Measurements from ENCODE around the gene AP2A1. TPM values are rescaled to one million over a fixed set of nuclear protein-coding genes. Genes with fewer than 3 reads are reported as not detected.
A peak's percentile ranks its signal among the peaks of the same experiment; 100 is the strongest.

Gene AP2A1
- total and polyA plus RNA-seq, 2 experiments from 2014 or later = 64.9 to 124 TPM

- Histone ChIP-seq H3K27me3 (replicated peaks; ENCODE audit: insufficient read depth) (no peaks in the 10 kb centered on the region), H3K79me2 (ENCODE audit: insufficient read depth) (peaks cover 47% of the 10 kb centered on the region), H3K4me2 (ENCODE audit: unreplicated experiment) (peak overlapping the region; percentile 70), H3K9me2 (ENCODE audit: insufficient read depth) (no peaks in the 10 kb centered on the region), H3K36me3 (ENCODE audit: low read depth) (no peaks in the 10 kb centered on the region), H3K4me3 (peak overlapping the region; percentile 99), H3K9ac (peak overlapping the region; percentile 100), H3F3A (ENCODE audit: insufficient read depth) (peaks cover 34% of the 10 kb centered on the region; the same call in 1 of the 2 replicates), H3K4me1 (ENCODE audit: insufficient read depth) (peaks cover 13% of the 10 kb centered on the region), H3K27ac (peak overlapping the region; percentile 99; the same call in 1 of the 2 replicates), H2AFZ (no peak overlapping the region), H4K20me1 (ENCODE audit: insufficient read depth) (no peaks in the 10 kb centered on the region; the same call in 1 of the 2 replicates), H3K9me3 (ENCODE audit: low read depth) (no peaks in the 10 kb centered on the region)
- WGBS, 2 experiments (ENCODE audit: low coverage in 1 of 2, low lambda C conversion rate in 2 of 2, missing lambda C conversion rate in 2 of 2) = 2 to 5% methylated on average over 24 to 78 of the region's 78 CpGs
- TF ChIP-seq EZH2 (IDR thresholded peaks at IDR 0.05; ENCODE audit: insufficient read depth, poor library complexity, severe bottlenecking) (no peak), EZH2phosphoT487 (IDR thresholded peaks at IDR 0.05; ENCODE audit: insufficient read depth, low read depth) (no peak)
- peak; percentile 53 for DNase-seq
- in situ Hi-C loops (cut with MboI) = no loop called here
Measured at GRCh38 chr19:49851456-49852259, 84.9 kb downstream of the AP2A1 start.

- H3K79me2 ChIP-seq (ENCODE audit: insufficient read depth) = peaks cover 47% of the 10 kb centered on the region
Measured at GRCh38 chr19:49852631-49853126, 85.9 kb downstream of the AP2A1 start.

GRCh38 chr19:49853852-49854377, 87.1 kb downstream of the AP2A1 start:
- H3K36me3 ChIP-seq (ENCODE audit: low read depth) = no peaks in the 10 kb centered on the region
- H3K4me3 ChIP-seq = no peak overlapping the region
- WGBS, 2 experiments (ENCODE audit: low coverage in 1 of 2, low lambda C conversion rate in 2 of 2, missing lambda C conversion rate in 2 of 2) = 71 to 78% methylated on average over 9 to 10 of the region's 10 CpGs
- H3K9ac ChIP-seq = no peak overlapping the region
- no peaks in the 10 kb centered on the region for H3K27me3 ChIP-seq (replicated peaks; ENCODE audit: insufficient read depth)
- no peaks in the 10 kb centered on the region; the same call in 1 of the 2 replicates for H4K20me1 ChIP-seq (ENCODE audit: insufficient read depth)
- no peak overlapping the region for H2AFZ ChIP-seq
- H3K9me3 ChIP-seq (ENCODE audit: low read depth) = no peaks in the 10 kb centered on the region
- no peak overlapping the region for H3K27ac ChIP-seq
- no peaks in the 10 kb centered on the region for H3K9me2 ChIP-seq (ENCODE audit: insufficient read depth)
- TF ChIP-seq EZH2 (IDR thresholded peaks at IDR 0.05; ENCODE audit: insufficient read depth, poor library complexity, severe bottlenecking) (no peak), EZH2phosphoT487 (IDR thresholded peaks at IDR 0.05; ENCODE audit: insufficient read depth, low read depth) (no peak)
- in situ Hi-C loops (cut with MboI) = no loop called here
- H3K4me1 ChIP-seq (ENCODE audit: insufficient read depth) = peaks cover 8% of the 10 kb centered on the region
- peaks cover 31% of the 10 kb centered on the region for H3F3A ChIP-seq (ENCODE audit: insufficient read depth)
- no peak overlapping the region for H3K4me2 ChIP-seq (ENCODE audit: unreplicated experiment)
- no peak for DNase-seq
- H3K79me2 ChIP-seq (ENCODE audit: insufficient read depth) = peaks cover 47% of the 10 kb centered on the region

More at GRCh38 chr19:49852631-49853126, 85.9 kb downstream of the AP2A1 start:
- Histone ChIP-seq H3K4me2 (ENCODE audit: unreplicated experiment) (peak overlapping the region; percentile 70), H2AFZ (no peak overlapping the region), H3K9me2 (ENCODE audit: insufficient read depth) (no peaks in the 10 kb centered on the region), H3K9ac (no peak overlapping the region), H3K36me3 (ENCODE audit: low read depth) (no peaks in the 10 kb centered on the region), H4K20me1 (ENCODE audit: insufficient read depth) (no peaks in the 10 kb centered on the region; the same call in 1 of the 2 replicates), H3F3A (ENCODE audit: insufficient read depth) (peaks cover 38% of the 10 kb centered on the region; the same call in 1 of the 2 replicates), H3K27ac (no peak overlapping the region), H3K4me3 (peak overlapping the region; percentile 99), H3K27me3 (replicated peaks; ENCODE audit: insufficient read depth) (no peaks in the 10 kb centered on the region), H3K4me1 (ENCODE audit: insufficient read depth) (peaks cover 13% of the 10 kb centered on the region), H3K9me3 (ENCODE audit: low read depth) (no peaks in the 10 kb centered on the region)
- DNase-seq = peak; percentile 39
- no peak for TF ChIP-seq EZH2phosphoT487 (IDR thresholded peaks at IDR 0.05; ENCODE audit: insufficient read depth, low read depth)
- TF ChIP-seq EZH2 (IDR thresholded peaks at IDR 0.05; ENCODE audit: insufficient read depth, poor library complexity, severe bottlenecking) = no peak
- WGBS, 2 experiments (ENCODE audit: low coverage in 1 of 2, low lambda C conversion rate in 2 of 2, missing lambda C conversion rate in 2 of 2) = 66 to 70% methylated on average over 14 of the region's 14 CpGs
- in situ Hi-C loops (cut with MboI) = no loop called here

- Histone ChIP-seq H3F3A (ENCODE audit: insufficient read depth) (peaks cover 29% of the 10 kb centered on the region), H3K36me3 (ENCODE audit: low read depth) (no peaks in the 10 kb centered on the region), H3K9ac (no peak overlapping the region), H3K79me2 (ENCODE audit: insufficient read depth) (peaks cover 43% of the 10 kb centered on the region), H3K4me2 (ENCODE audit: unreplicated experiment) (no peak overlapping the region), H3K27me3 (replicated peaks; ENCODE audit: insufficient read depth) (no peaks in the 10 kb centered on the region), H3K9me2 (ENCODE audit: insufficient read depth) (no peaks in the 10 kb centered on the region), H3K4me3 (no peak overlapping the region), H3K9me3 (ENCODE audit: low read depth) (no peaks in the 10 kb centered on the region), H2AFZ (no peak overlapping the region), H3K27ac (no peak overlapping the region), H3K4me1 (ENCODE audit: insufficient read depth) (peaks cover 10% of the 10 kb centered on the region), H4K20me1 (ENCODE audit: insufficient read depth) (no peaks in the 10 kb centered on the region; the same call in 1 of the 2 replicates)
- WGBS, 2 experiments (ENCODE audit: low coverage in 1 of 2, low lambda C conversion rate in 2 of 2, missing lambda C conversion rate in 2 of 2) = 84 to 90% methylated on average over 27 to 38 of the region's 39 CpGs
- TF ChIP-seq EZH2 (IDR thresholded peaks at IDR 0.05; ENCODE audit: insufficient read depth, poor library complexity, severe bottlenecking) (no peak), EZH2phosphoT487 (IDR thresholded peaks at IDR 0.05; ENCODE audit: insufficient read depth, low read depth) (no peak)
- no peak for DNase-seq
- in situ Hi-C loops (cut with MboI) = no loop called here
Measured at GRCh38 chr19:49854378-49855263, 87.8 kb downstream of the AP2A1 start.
